Cardiac muscle cell (in vitro differentiated cells and primary cell): ENCODE data around the gene AGRN. TPM values are rescaled to one million over a fixed set of nuclear protein-coding genes. Genes with fewer than 3 reads are reported as not detected.

Source experiments
- DNase-seq, 2 donors: peaks; one replicate each; pipeline versions ENCODE4 v3.0.0 to v3.0.0-alpha.2; 2010 to 2017; ENCODE audit warnings: low read depth in 1 of 2, low spot score in 1 of 2
- H3K27ac ChIP-seq: fragments of 200-600 bp; sonication (generic); 2 replicates; pipeline ENCODE4 v1.5.1; 2016
- H3K27me3 ChIP-seq: fragments of 200-600 bp; sonication (generic); 2 replicates; pipeline ENCODE4 v1.6.0; 2016; ENCODE audit warnings: control low read depth
- H3K36me3 ChIP-seq: fragments of 200-600 bp; sonication (generic); 2 replicates; pipeline ENCODE4 v1.5.1; 2016; ENCODE audit warnings: control low read depth
- H3K4me1 ChIP-seq: fragments of 200-600 bp; sonication (generic); 2 replicates; pipeline ENCODE4 v1.8.1; 2017; ENCODE audit warnings: low read depth, mild to moderate bottlenecking, mixed run types
- H3K4me3 ChIP-seq: fragments of 200-600 bp; sonication (generic); 2 replicates; pipeline ENCODE4 v1.5.1; 2016; ENCODE audit warnings: mild to moderate bottlenecking
- H3K9me3 ChIP-seq: fragments of 200-600 bp; sonication (generic); 2 replicates; pipeline ENCODE4 v1.5.1; 2017; ENCODE audit warnings: low read depth, mild to moderate bottlenecking, control low read depth
- CTCF ChIP-seq: IDR thresholded peaks from 2 replicates; pipeline ENCODE4 v1.5.1; 2012; ENCODE audit warnings: low read depth, mild to moderate bottlenecking, low read length
- polyA plus RNA-seq: library from polyadenylated mRNA; unstranded; fragments of >200 nt; fragmentation: Nextera tagmentation; extraction: Ambion mirVana; gene quantifications from 2 replicates; pipeline ENCODE4 v1.2.1, GENCODE V29; 2016
- total RNA-seq: library from RNA; depleted of rRNA; stranded (reverse); fragments of >200 nt; gene quantifications from 2 replicates; pipeline ENCODE4 v1.2.3, GENCODE V29; 2016

Gene AGRN
- total and polyA plus RNA-seq, 2 experiments from 2014 or later = 23.5 to 154 TPM

GRCh38 chr1:1058921-1059493 lies 39.1 kb downstream of the AGRN start:
- Histone ChIP-seq H3K4me3 (peak overlapping the region; percentile 55), H3K9me3 (no peaks in the 10 kb centered on the region), H3K27ac (no peak overlapping the region), H3K4me1 (peaks cover 4% of the 10 kb centered on the region), H3K36me3 (no peaks in the 10 kb centered on the region), H3K27me3 (peaks cover 69% of the 10 kb centered on the region)
- TF ChIP-seq CTCF = no peak
- DNase-seq = peak in 1 of 2 donors; percentile 6

GRCh38 chr1:1059494-1060280 lies 39.8 kb downstream of the AGRN start:
- H3K36me3 ChIP-seq = no peaks in the 10 kb centered on the region
- H3K9me3 ChIP-seq = no peaks in the 10 kb centered on the region
- DNase-seq = peak; percentile 77 to 95
- no peak for TF ChIP-seq CTCF
- H3K4me3 ChIP-seq = peak overlapping the region; percentile 55
- peaks cover 4% of the 10 kb centered on the region for H3K4me1 ChIP-seq
- peaks cover 76% of the 10 kb centered on the region for H3K27me3 ChIP-seq
- no peak overlapping the region for H3K27ac ChIP-seq

- TF ChIP-seq CTCF = no peak
- peaks cover 4% of the 10 kb centered on the region for H3K4me1 ChIP-seq
- H3K36me3 ChIP-seq = no peaks in the 10 kb centered on the region
- peaks cover 76% of the 10 kb centered on the region for H3K27me3 ChIP-seq
- no peaks in the 10 kb centered on the region for H3K9me3 ChIP-seq
- no peak overlapping the region for H3K4me3 ChIP-seq
- H3K27ac ChIP-seq = no peak overlapping the region
- no peak for DNase-seq
These were observed 40.5 kb downstream of the AGRN start for GRCh38 chr1:1060281-1061000.

- Histone ChIP-seq H3K36me3 (no peaks in the 10 kb centered on the region), H3K27ac (no peak overlapping the region), H3K4me1 (peaks cover 4% of the 10 kb centered on the region), H3K27me3 (peaks cover 82% of the 10 kb centered on the region), H3K9me3 (no peaks in the 10 kb centered on the region), H3K4me3 (no peak overlapping the region)
- no peak for TF ChIP-seq CTCF
- no peak for DNase-seq
These were observed 41.9 kb downstream of the AGRN start for GRCh38 chr1:1061682-1062345.

- H3K27me3 ChIP-seq = peaks cover 81% of the 10 kb centered on the region
- H3K4me3 ChIP-seq = no peak overlapping the region
- H3K27ac ChIP-seq = no peak overlapping the region
- H3K4me1 ChIP-seq = peaks cover 4% of the 10 kb centered on the region
- H3K36me3 ChIP-seq = no peaks in the 10 kb centered on the region
- peak in 1 of 2 donors; percentile 27 for DNase-seq
- no peaks in the 10 kb centered on the region for H3K9me3 ChIP-seq
- TF ChIP-seq CTCF = no peak
These were observed 42.6 kb downstream of the AGRN start for GRCh38 chr1:1062348-1063163.
